GM19239 (cell line): ENCODE results near the gene UNC13B.
"Not testable (repeated sequence)": the region's sequence is repeated elsewhere in the genome, so short reads cannot be mapped to it uniquely, and the experiment has no call there.

Experiments
- DNase-seq: peaks from one replicate; pipeline ENCODE4 v3.0.0; 2011; ENCODE audit warnings: low spot score; ENCODE audit not compliant: insufficient read length
- FAIRE-seq: peaks from 2 replicates; lab custom pipeline; 2011; peaks lifted over from hg19 to GRCh38; lab: Jason Lieb, UNC

UNC13B gene

GRCh38 chr9:35406183-35406959 lies 244.6 kb downstream of the UNC13B start:
- FAIRE-seq (no peak), DNase-seq (no peak)

DNA sequence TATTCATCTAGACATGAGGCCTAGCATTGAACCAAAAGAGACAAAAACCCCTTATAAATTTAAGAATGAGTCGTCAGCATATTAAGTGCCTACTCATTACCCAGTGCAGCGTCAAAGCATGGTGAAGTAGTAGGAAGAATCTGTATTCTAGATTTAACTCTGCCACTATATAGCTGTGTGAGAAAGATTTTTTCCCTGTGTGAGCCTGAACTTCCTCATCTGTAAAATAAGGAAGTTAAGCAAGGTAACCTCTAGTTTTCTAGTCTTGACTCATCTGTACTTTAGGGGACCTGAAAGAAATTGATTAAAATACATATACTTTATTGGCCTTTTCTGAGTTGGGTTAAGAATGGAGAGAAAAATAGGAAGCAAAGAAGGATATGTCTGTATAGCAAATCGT lies 246.0 kb downstream of the UNC13B start:
- FAIRE-seq (no peak), DNase-seq (no peak)

DNA sequence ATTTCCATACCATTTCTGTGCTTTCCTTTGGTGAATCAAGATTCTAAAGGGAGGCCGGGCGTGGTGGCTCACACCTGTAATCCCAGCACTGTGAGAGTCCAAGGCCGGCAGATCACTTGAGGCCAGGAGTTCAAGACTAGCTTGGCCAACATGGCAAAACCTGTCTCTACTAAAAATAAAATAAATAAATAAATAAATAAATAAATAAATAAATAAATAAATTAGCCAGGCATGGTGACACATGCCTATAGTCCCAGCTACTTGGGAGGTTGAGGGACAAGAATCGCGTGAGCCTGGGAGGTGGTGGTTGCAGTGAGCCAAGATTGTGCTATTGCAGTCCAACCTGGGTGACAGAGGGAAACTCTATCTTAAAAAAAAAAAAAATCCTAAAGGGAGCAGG lies 247.6 kb downstream of the UNC13B start:
- FAIRE-seq, DNase-seq: not testable (repeated sequence)

DNA sequence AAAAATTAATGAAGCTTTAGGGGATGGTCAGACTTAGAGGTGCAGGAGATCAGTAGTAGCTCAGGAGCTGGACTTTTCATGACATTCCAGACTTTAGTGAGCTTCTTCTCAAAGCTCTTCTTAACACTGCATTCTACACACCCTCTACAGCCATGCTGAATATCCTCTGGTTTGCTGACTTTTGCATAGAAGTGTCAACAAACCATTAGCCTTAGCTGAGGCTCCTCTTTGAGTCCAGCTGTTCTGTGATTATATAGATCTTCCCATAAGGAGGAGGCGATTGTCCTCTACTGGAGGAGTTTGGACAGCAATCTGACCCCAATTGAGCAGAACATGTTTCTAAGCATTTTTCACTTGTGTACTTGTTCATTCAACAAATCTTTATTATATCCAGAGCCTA lies 253.1 kb downstream of the UNC13B start:
- DNase-seq (no peak), FAIRE-seq (no peak)

- no peak for DNase-seq
- no peak for FAIRE-seq
These were observed 253.7 kb downstream of the UNC13B start for GRCh38 chr9:35415402-35416097.

GRCh38 chr9:35416098-35416427 lies 254.3 kb downstream of the UNC13B start:
- DNase-seq (no peak), FAIRE-seq (no peak)

GRCh38 chr9:35422346-35422745 lies 260.5 kb downstream of the UNC13B start:
- no peak for FAIRE-seq
- no peak for DNase-seq

- no peak for DNase-seq
- no peak for FAIRE-seq
These were observed 260.9 kb downstream of the UNC13B start for GRCh38 chr9:35422753-35423152.

- DNase-seq (no peak), FAIRE-seq (no peak)
These were observed 261.7 kb downstream of the UNC13B start for GRCh38 chr9:35423499-35423898.

DNA sequence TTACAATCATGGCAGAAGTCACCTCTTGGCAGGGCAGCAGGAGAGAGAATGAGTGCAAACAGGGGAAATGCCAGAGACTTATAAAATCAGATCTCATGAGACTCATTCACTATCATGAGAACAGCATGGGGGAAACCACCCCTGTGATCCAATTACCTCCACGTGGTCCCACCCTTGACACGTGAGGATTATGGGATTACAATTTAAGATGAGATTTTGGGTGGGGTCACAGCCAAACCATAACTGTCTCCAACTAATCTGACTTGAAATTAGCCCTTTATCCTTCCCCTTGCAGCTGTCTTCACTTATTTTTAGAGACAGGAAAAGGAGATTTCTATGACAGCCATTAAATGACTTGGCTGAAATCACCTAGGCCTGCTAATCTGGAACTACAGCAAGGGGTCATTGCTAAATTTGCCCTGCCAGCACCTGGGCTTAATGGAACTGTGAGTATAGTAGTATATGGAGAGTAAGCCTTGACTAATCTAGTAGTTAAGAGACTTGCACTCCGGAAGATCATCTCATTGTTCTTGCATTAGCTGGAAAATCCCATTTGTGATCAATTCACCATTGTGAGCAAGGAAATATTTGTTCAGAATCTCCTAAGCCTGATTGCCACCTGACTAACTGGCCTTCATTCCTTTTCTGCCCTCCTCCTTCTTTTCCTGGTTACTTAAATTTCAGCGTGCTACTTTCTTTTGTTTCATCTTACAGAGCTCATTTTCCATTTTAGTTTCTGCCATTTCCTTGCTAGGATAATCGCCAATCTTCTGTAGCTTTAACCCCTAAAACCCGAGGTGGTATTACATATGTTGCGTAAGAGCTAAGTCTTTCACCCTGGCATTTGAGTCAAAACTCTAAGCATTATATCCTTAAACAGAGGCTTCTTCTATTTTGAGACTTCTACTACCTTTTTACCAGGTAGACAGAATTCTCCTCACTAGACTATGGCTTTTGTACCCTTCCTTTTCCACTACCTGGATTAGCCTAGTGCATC lies 262.8 kb downstream of the UNC13B start:
- DNase-seq (no peak), FAIRE-seq (no peak)

DNA sequence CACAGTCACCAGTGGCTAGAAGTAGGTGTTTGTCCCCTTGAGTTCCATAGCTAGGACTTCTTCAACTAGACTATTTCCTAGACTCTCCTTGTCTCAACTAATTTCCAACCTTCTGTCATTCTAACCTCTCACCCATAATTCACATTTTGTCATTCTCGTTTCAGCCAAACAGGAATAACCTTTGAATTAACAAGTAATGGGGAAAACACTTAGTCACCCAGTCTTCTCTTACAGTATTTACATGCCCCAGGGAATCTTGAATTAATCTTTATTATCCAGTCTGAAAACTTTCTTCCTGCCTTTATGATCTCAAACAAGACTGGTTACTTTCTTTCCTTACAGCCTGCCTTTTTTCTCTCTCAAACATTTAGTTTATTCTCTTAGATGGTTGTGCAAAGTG lies 264.8 kb downstream of the UNC13B start:
- FAIRE-seq (no peak), DNase-seq (no peak)

GRCh38 chr9:35431467-35431866 lies 269.7 kb downstream of the UNC13B start:
- DNase-seq (no peak), FAIRE-seq (no peak)

GRCh38 chr9:35432076-35432475 lies 270.3 kb downstream of the UNC13B start:
- DNase-seq: no peak
- no peak for FAIRE-seq

DNA sequence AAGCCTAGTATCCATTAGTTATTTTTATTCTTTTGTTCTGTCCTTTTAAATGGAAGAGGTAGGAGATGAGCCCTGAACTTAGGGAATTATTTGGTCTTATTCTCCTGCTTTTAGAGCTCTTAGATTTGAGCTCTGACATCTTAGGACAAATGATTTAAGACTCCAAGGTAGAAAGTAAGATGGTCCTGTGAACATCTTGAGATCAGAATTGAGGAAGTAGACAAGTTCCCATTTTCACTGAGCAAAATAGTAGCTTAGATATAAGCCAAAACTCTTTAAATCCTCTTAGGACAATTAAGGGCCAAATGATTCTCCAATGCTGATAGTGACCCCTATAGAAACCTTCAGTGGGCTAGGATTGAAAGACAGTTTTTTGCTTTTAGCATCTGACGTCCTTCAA lies 275.1 kb downstream of the UNC13B start:
- DNase-seq (no peak), FAIRE-seq (no peak)

- no peak for DNase-seq
- no peak for FAIRE-seq
These were observed 284.2 kb downstream of the UNC13B start for GRCh38 chr9:35446012-35446411.

DNA sequence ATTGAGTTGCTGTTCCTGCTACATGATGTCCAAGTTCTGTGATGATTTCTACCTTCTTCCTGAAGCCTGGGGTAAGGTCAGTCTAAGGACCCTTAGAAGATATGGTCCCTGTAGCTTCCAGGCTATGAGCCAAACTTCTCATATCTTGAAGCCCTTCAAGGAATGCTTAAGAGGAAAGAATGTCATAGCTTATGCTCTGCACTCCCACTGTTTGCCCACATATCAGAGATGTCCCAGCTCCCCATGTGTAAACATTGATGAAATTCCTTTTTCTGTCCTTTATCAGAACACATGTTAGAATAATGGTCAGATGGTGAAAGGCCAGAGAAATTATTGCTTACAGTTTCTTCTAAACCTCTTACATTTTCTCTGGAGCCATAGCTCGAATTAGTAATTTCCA lies 286.7 kb downstream of the UNC13B start:
- no peak for FAIRE-seq
- DNase-seq: no peak

GRCh38 chr9:35452481-35452880 lies 290.7 kb downstream of the UNC13B start:
- DNase-seq: no peak
- FAIRE-seq: no peak

GRCh38 chr9:35453786-35454185 lies 292.0 kb downstream of the UNC13B start:
- FAIRE-seq (no peak), DNase-seq (no peak)
